Measurements from ENCODE around the gene MAGEC3. TPM values are rescaled to one million over a fixed set of nuclear protein-coding genes. Genes with fewer than 3 reads are reported as not detected.

Gene MAGEC3
- not detected in 2 replicates for total RNA-seq

GRCh38 chrX:141838016-141838415 is at the start of gene MAGEC3:
Gene MAGEC3, plus strand, starts transcription at chrX:141838316. Its CDS starts 0 bp downstream, at chrX:141838316.

GRCh38 chrX:141903400-141904155 is 65.5 kb downstream of the MAGEC3 start, which contains the start of gene MAGEC1:
Gene MAGEC1, plus strand, starts transcription at chrX:141903894. Its CDS starts 1,179 bp downstream, at chrX:141905073.

Other genes starting within 250 kb of the MAGEC3 start
- gene SPANXA2, start 248.6 kb upstream of the MAGEC3 start, total RNA-seq = not detected in 2 replicates
- not detected in 2 replicates for gene SPANXD, start 139.6 kb upstream of the MAGEC3 start, total RNA-seq
- gene MAGEC1, start 65.6 kb downstream of the MAGEC3 start, total RNA-seq = not detected in 2 replicates